Activated CD4-positive, alpha-beta T cell treated with anti-CD3 and anti-CD28 coated beads for 36 hours (primary cell): Measurements from ENCODE around the gene SLC22A5. TPM values are rescaled to one million over a fixed set of nuclear protein-coding genes. Genes with fewer than 3 reads are reported as not detected.
"Not testable (repeated sequence)": the region's sequence is repeated elsewhere in the genome, so short reads cannot be mapped to it uniquely, and the experiment has no call there.

Experiments
- ATAC-seq: fragments of 200-7000 bp; cut with Tn5 transposase; one replicate; pipeline ENCODE4 v1.10.0; 2021; ENCODE audit warnings: mild to moderate bottlenecking, moderate library complexity
- CTCF ChIA-PET: fragments of 350-600 bp; sonication (Branson Sonifier 250); formaldehyde crosslinking; loops from one replicate; lab custom pipeline; 2021; ENCODE audit warnings: antibody characterized with exemption; lab: Charles Lee
- POLR2A ChIA-PET: fragments of 350-600 bp; sonication (Branson Sonifier 250); formaldehyde crosslinking; loops from one replicate; lab custom pipeline; 2021; ENCODE audit warnings: antibody characterized with exemption, inconsistent platforms; lab: Charles Lee
- DNase-seq: peaks from one replicate; pipeline ENCODE4 v3.0.0-alpha.2; 2020
- H3K27ac Mint-ChIP-seq: one replicate; pipeline ENCODE4 v1.8.0; 2021; ENCODE audit warnings: mixed read lengths
- H3K27me3 Mint-ChIP-seq: one replicate; pipeline ENCODE4 v1.8.0; 2021; ENCODE audit warnings: mixed read lengths
- H3K36me3 Mint-ChIP-seq: one replicate; pipeline ENCODE4 v1.8.0; 2021; ENCODE audit warnings: low read depth, mixed read lengths
- H3K4me1 Mint-ChIP-seq: one replicate; pipeline ENCODE4 v1.8.0; 2021; ENCODE audit warnings: mixed read lengths
- H3K4me3 Mint-ChIP-seq: one replicate; pipeline ENCODE4 v1.8.0; 2021; ENCODE audit warnings: mild to moderate bottlenecking, moderate library complexity, mixed read lengths
- H3K9me3 Mint-ChIP-seq: one replicate; pipeline ENCODE4 v1.8.0; 2021; ENCODE audit warnings: low read depth, mixed read lengths
- intact Hi-C, 2 experiments: fragments of 100-400 bp; cut with DNase I in 1 of 2; cut with micrococcal nuclease in 1 of 2; formaldehyde crosslinking; loops; one replicate each; pipeline versions ENCODE4 v1.14.2 to v1.15.1; 2022 to 2024; cut with DNase I, micrococcal nuclease
- microRNA-seq: library from miRNA; unstranded; fragments of <30 nt; microRNA quantifications from one replicate; pipeline ENCODE4 v1.2.0, GENCODE V29; 2021; ENCODE audit warnings: borderline replicate concordance
- total RNA-seq, 2 experiments: library from RNA; stranded (reverse); gene quantifications; one replicate each; pipeline ENCODE4 v1.2.3, GENCODE V29; 2021

SLC22A5 gene
- total RNA-seq, 2 experiments from 2014 or later, result 3.7 to 4.9 TPM

GRCh38 chr5:132435886-132436285 lies 66.4 kb downstream of the SLC22A5 start:
- CTCF ChIA-PET, result interaction anchor here (1.2 to 13.9 kb wide), 5 partner anchors 9 to 64 kb away, joined by 3 to 89 read pairs (median 9); no protein-coding TSS in a partner anchor
- H3K36me3 Mint-ChIP-seq, result peaks cover 31% of the 10 kb centered on the region
- POLR2A ChIA-PET, result interaction anchor here (0.6 kb wide), 1 partner anchor 22 kb away, joined by 3 read pairs; no protein-coding TSS in a partner anchor
- DNase-seq, result no peak
- H3K27ac Mint-ChIP-seq, result peak overlapping the region; percentile 67
- H3K4me3 Mint-ChIP-seq, result no peak overlapping the region
- intact Hi-C loops, result no loop called here
- no peaks in the 10 kb centered on the region for H3K27me3 Mint-ChIP-seq
- no peaks in the 10 kb centered on the region for H3K9me3 Mint-ChIP-seq
- peaks cover 83% of the 10 kb centered on the region for H3K4me1 Mint-ChIP-seq
- ATAC-seq, result no peak

GRCh38 chr5:132436936-132437335 lies 67.4 kb downstream of the SLC22A5 start:
- intact Hi-C loops, result no loop called here
- ChIA-PET POLR2A (interaction anchor here (1.2 to 2.2 kb wide), 2 partner anchors 37 to 43 kb away, joined by 3 to 9 read pairs; no protein-coding TSS in a partner anchor), CTCF (interaction anchor here (1.0 to 2.8 kb wide), 4 partner anchors 10 to 63 kb away, joined by 3 to 13 read pairs (median 7); no protein-coding TSS in a partner anchor)
- ATAC-seq (no peak), DNase-seq (no peak)
- Mint-ChIP-seq H3K9me3 (no peaks in the 10 kb centered on the region), H3K4me1 (peaks cover 81% of the 10 kb centered on the region), H3K27ac (peak overlapping the region; percentile 65), H3K27me3 (no peaks in the 10 kb centered on the region), H3K4me3 (no peak overlapping the region), H3K36me3 (peaks cover 29% of the 10 kb centered on the region)

GRCh38 chr5:132437604-132438266 lies 68.2 kb downstream of the SLC22A5 start:
- intact Hi-C loops, result loop anchor here in 1 of 2 experiments (2.0 kb wide), 1 partner anchor 19 kb away; no protein-coding TSS in a partner anchor
- Mint-ChIP-seq H3K27ac (peak overlapping the region; percentile 65), H3K9me3 (no peaks in the 10 kb centered on the region), H3K4me3 (peak overlapping the region; percentile 12), H3K4me1 (peaks cover 79% of the 10 kb centered on the region), H3K27me3 (no peaks in the 10 kb centered on the region), H3K36me3 (peaks cover 25% of the 10 kb centered on the region)
- DNase-seq (peak; percentile 81), ATAC-seq (peak; percentile 91)
- CTCF ChIA-PET, result interaction anchor here (0.6 to 2.8 kb wide), 14 partner anchors 10 to 590 kb away, joined by 3 to 13 read pairs (median 4); no protein-coding TSS in a partner anchor
- POLR2A ChIA-PET, result interaction anchor here (1.0 to 2.2 kb wide), 5 partner anchors 10 to 51 kb away, joined by 3 to 9 read pairs (median 4); no protein-coding TSS in a partner anchor

GRCh38 chr5:132438267-132438645 lies 68.7 kb downstream of the SLC22A5 start:
- not testable (repeated sequence) for ATAC-seq, H3K4me3 Mint-ChIP-seq, H3K9me3 Mint-ChIP-seq, H3K27me3 Mint-ChIP-seq, DNase-seq
- Mint-ChIP-seq H3K36me3 (peaks cover 20% of the 10 kb centered on the region), H3K27ac (peak overlapping the region; percentile 65), H3K4me1 (peaks cover 78% of the 10 kb centered on the region)
- POLR2A ChIA-PET, result interaction anchor here (1.0 to 2.2 kb wide), 4 partner anchors 10 to 50 kb away, joined by 3 to 9 read pairs (median 5); no protein-coding TSS in a partner anchor
- CTCF ChIA-PET, result interaction anchor here (0.6 to 2.8 kb wide), 14 partner anchors 11 to 589 kb away, joined by 3 to 13 read pairs (median 4); no protein-coding TSS in a partner anchor
- intact Hi-C loops, result loop anchor here in 1 of 2 experiments (2.0 kb wide), 1 partner anchor 19 kb away; no protein-coding TSS in a partner anchor

GRCh38 chr5:132438917-132439316 lies 69.4 kb downstream of the SLC22A5 start:
- Mint-ChIP-seq H3K4me3 (no peak overlapping the region), H3K27ac (peak overlapping the region; percentile 78), H3K27me3 (no peaks in the 10 kb centered on the region), H3K9me3 (no peaks in the 10 kb centered on the region), H3K4me1 (peaks cover 79% of the 10 kb centered on the region), H3K36me3 (peaks cover 20% of the 10 kb centered on the region)
- ChIA-PET CTCF (interaction anchor here (0.7 to 2.8 kb wide), 11 partner anchors 9 to 69 kb away, joined by 3 to 13 read pairs (median 4); partner anchors contain the start of gene SLC22A5), POLR2A (interaction anchor here (0.6 to 1.5 kb wide), 4 partner anchors 12 to 41 kb away, joined by 3 to 7 read pairs (median 4); no protein-coding TSS in a partner anchor)
- intact Hi-C loops, result loop anchor here in 1 of 2 experiments (2.0 kb wide), 1 partner anchor 18 kb away; no protein-coding TSS in a partner anchor
- DNase-seq (no peak), ATAC-seq (no peak)

GRCh38 chr5:132439521-132440089 lies 70.1 kb downstream of the SLC22A5 start:
- DNase-seq (no peak), ATAC-seq (peak; percentile 48)
- intact Hi-C loops, result loop anchor here in 1 of 2 experiments (2.0 kb wide), 1 partner anchor 17 kb away; no protein-coding TSS in a partner anchor
- peaks cover 77% of the 10 kb centered on the region for H3K4me1 Mint-ChIP-seq
- H3K27me3 Mint-ChIP-seq, result no peaks in the 10 kb centered on the region
- no peak overlapping the region for H3K4me3 Mint-ChIP-seq
- H3K9me3 Mint-ChIP-seq, result no peaks in the 10 kb centered on the region
- H3K36me3 Mint-ChIP-seq, result peaks cover 17% of the 10 kb centered on the region
- ChIA-PET POLR2A (interaction anchor here (0.5 to 1.5 kb wide), 5 partner anchors 13 to 40 kb away, joined by 3 to 7 read pairs (median 3); no protein-coding TSS in a partner anchor), CTCF (interaction anchor here (0.7 to 1.8 kb wide), 8 partner anchors 10 to 201 kb away, joined by 3 to 6 read pairs (median 3); partner anchors contain the start of gene SLC22A5)
- H3K27ac Mint-ChIP-seq, result peak overlapping the region; percentile 78

- H3K36me3 Mint-ChIP-seq, result peaks cover 24% of the 10 kb centered on the region
- POLR2A ChIA-PET, result no interaction called here
Measured at GRCh38 chr5:132444061-132444460, 74.6 kb downstream of the SLC22A5 start.

More at GRCh38 chr5:132444061-132444460, 74.6 kb downstream of the SLC22A5 start:
- no peaks in the 10 kb centered on the region for H3K9me3 Mint-ChIP-seq
- DNase-seq, result no peak
- H3K4me1 Mint-ChIP-seq, result peaks cover 70% of the 10 kb centered on the region
- CTCF ChIA-PET, result interaction anchor here (0.6 to 1.5 kb wide), 2 partner anchors 56 to 85 kb away, joined by 3 to 7 read pairs; no protein-coding TSS in a partner anchor
- H3K4me3 Mint-ChIP-seq, result no peak overlapping the region
- intact Hi-C loops, result no loop called here
- H3K27ac Mint-ChIP-seq, result no peak overlapping the region
- H3K27me3 Mint-ChIP-seq, result no peaks in the 10 kb centered on the region
- no peak for ATAC-seq

Small RNAs within 50 kb of the gene (microRNA-seq; reads per million reads assigned to microRNA genes)
- not detected for gene MIR3936

Other genes with a start within 250 kb of the SLC22A5 start
- 1 to 10 TPM; 6.1 to 8.9 TPM for gene P4HA2, start 141.9 kb upstream of the SLC22A5 start, total RNA-seq
- gene PDLIM4, start 112.0 kb upstream of the SLC22A5 start, total RNA-seq, result under 1 TPM; 0.21 to 0.23 TPM
- gene SLC22A4, start 75.3 kb upstream of the SLC22A5 start, total RNA-seq, result 1 to 10 TPM in 1 of 2 experiments, under 1 TPM in 1; 0.66 to 1.1 TPM
- gene IRF1, start 121.1 kb downstream of the SLC22A5 start, total RNA-seq, result 100 to 1,000 TPM; 121 to 130 TPM
- gene IL5, start 173.8 kb downstream of the SLC22A5 start, total RNA-seq, result 1 to 10 TPM in 1 of 2 experiments, under 1 TPM in 1; 0.69 to 1.6 TPM
- gene RAD50, start 187.3 kb downstream of the SLC22A5 start, total RNA-seq, result 10 to 100 TPM; 46.0 to 51.3 TPM